WTC11 (cell line): ENCODE data around the gene BMPR2. TPM values are rescaled to one million over a fixed set of nuclear protein-coding genes. Genes with fewer than 3 reads are reported as not detected.
"Not testable (repeated sequence)": the region's sequence is repeated elsewhere in the genome, so short reads cannot be mapped to it uniquely, and the experiment has no call there.

ENCODE experiments used
- ATAC-seq: fragments of 200-7000 bp; cut with Tn5 transposase; 2 replicates; pipeline ENCODE4 v1.10.0; 2021; ENCODE audit warnings: mild to moderate bottlenecking, moderate library complexity
- CTCF ChIA-PET: fragments of 300-600 bp; sonication (Branson Sonifier 250); formaldehyde crosslinking; loops from one replicate; lab custom pipeline; 2021; ENCODE audit warnings: antibody characterized with exemption; lab: Charles Lee
- POLR2A ChIA-PET: fragments of 350-600 bp; sonication (Branson Sonifier 250); formaldehyde crosslinking; loops from one replicate; lab custom pipeline; 2021; ENCODE audit warnings: antibody characterized with exemption; lab: Charles Lee
- DNase-seq: peaks from one replicate; pipeline ENCODE4 v3.0.0; 2021; ENCODE audit warnings: low spot score
- H3K27ac Mint-ChIP-seq: 2 replicates; pipeline ENCODE4 v1.8.0; 2021; ENCODE audit warnings: mixed read lengths
- H3K27me3 Mint-ChIP-seq: 2 replicates; pipeline ENCODE4 v1.8.0; 2021; ENCODE audit warnings: low read depth, mild to moderate bottlenecking, moderate library complexity, mixed read lengths
- H3K36me3 Mint-ChIP-seq: 2 replicates; pipeline ENCODE4 v1.8.0; 2021; ENCODE audit warnings: mixed read lengths
- H3K4me1 Mint-ChIP-seq: 2 replicates; pipeline ENCODE4 v1.8.0; 2022; ENCODE audit warnings: mixed read lengths
- H3K4me3 Mint-ChIP-seq: 2 replicates; pipeline ENCODE4 v1.8.0; 2021; ENCODE audit warnings: mild to moderate bottlenecking, moderate library complexity, mixed read lengths
- H3K9me3 Mint-ChIP-seq: 2 replicates; pipeline ENCODE4 v1.8.0; 2021; ENCODE audit warnings: mixed read lengths
- ATF1 ChIP-seq: sonication (generic); formaldehyde crosslinking; IDR thresholded peaks from 2 replicates; pipeline ENCODE4 v1.8.1; 2023; ENCODE audit warnings: mild to moderate bottlenecking, moderate library complexity, missing genetic modification reagents
- CREB1 ChIP-seq: sonication (generic); formaldehyde crosslinking; IDR thresholded peaks from 2 replicates; pipeline ENCODE4 v1.8.0; 2023; ENCODE audit warnings: mild to moderate bottlenecking, missing genetic modification reagents
- E2F1 ChIP-seq: sonication (generic); formaldehyde crosslinking; IDR thresholded peaks from 2 replicates; pipeline ENCODE4 v1.8.0; 2022; ENCODE audit warnings: mild to moderate bottlenecking, missing genetic modification reagents
- ETV6 ChIP-seq: sonication (generic); formaldehyde crosslinking; IDR thresholded peaks from 2 replicates; pipeline ENCODE4 v1.8.1; 2022; ENCODE audit warnings: mild to moderate bottlenecking, missing genetic modification reagents
- MYBL2 ChIP-seq: sonication (generic); formaldehyde crosslinking; IDR thresholded peaks from 2 replicates; pipeline ENCODE4 v1.8.1; 2023; ENCODE audit warnings: mild to moderate bottlenecking, moderate library complexity, missing genetic modification reagents
- NR2C2 ChIP-seq: sonication (generic); formaldehyde crosslinking; IDR thresholded peaks from 2 replicates; pipeline ENCODE4 v1.8.0; 2022; ENCODE audit warnings: mild to moderate bottlenecking, missing genetic modification reagents
- NR3C1 ChIP-seq: sonication (generic); formaldehyde crosslinking; conservative IDR thresholded peaks from 2 replicates; pipeline ENCODE4 v1.8.1; 2023; ENCODE audit warnings: low read depth, mild to moderate bottlenecking, missing genetic modification reagents
- SP1 ChIP-seq: sonication (generic); formaldehyde crosslinking; conservative IDR thresholded peaks from 2 replicates; pipeline ENCODE4 v1.8.1; 2022; ENCODE audit warnings: missing genetic modification reagents
- TCF7 ChIP-seq: sonication (generic); formaldehyde crosslinking; IDR thresholded peaks from 2 replicates; pipeline ENCODE4 v1.8.0; 2022; ENCODE audit warnings: mild to moderate bottlenecking, low read depth, missing genetic modification reagents, moderate library complexity
- ZBTB21 ChIP-seq: sonication (generic); formaldehyde crosslinking; IDR thresholded peaks from 2 replicates; pipeline ENCODE4 v1.8.1; 2023; ENCODE audit warnings: mild to moderate bottlenecking, missing genetic modification reagents, borderline replicate concordance
- ZBTB43 ChIP-seq: sonication (generic); formaldehyde crosslinking; IDR thresholded peaks from 2 replicates; pipeline ENCODE4 v1.8.1; 2023; ENCODE audit warnings: mild to moderate bottlenecking, missing genetic modification reagents
- ZNF138 ChIP-seq: sonication (generic); formaldehyde crosslinking; conservative IDR thresholded peaks from 2 replicates; pipeline ENCODE4 v1.8.1; 2022; ENCODE audit warnings: mild to moderate bottlenecking, moderate library complexity, missing genetic modification reagents
- ZNF425 ChIP-seq: fragments of 250-450 bp; sonication (Bioruptor Pico); conservative IDR thresholded peaks from 2 replicates; pipeline ENCODE4 v1.9.0; 2021; ENCODE audit warnings: mild to moderate bottlenecking
- total RNA-seq: library from RNA; stranded (reverse); gene quantifications from 3 replicates; pipeline ENCODE4 v1.2.3, GENCODE V29; 2021
- TF ChIP-seq, protein P1 (sequence below): fragments of 250-450 bp; sonication (Bioruptor Pico); IDR thresholded peaks from 2 replicates; pipeline ENCODE4 v1.9.0; 2021; ENCODE audit warnings: mild to moderate bottlenecking, borderline replicate concordance
- TF ChIP-seq, protein P2 (sequence below): fragments of 200-600 bp; IDR thresholded peaks from 2 replicates; pipeline ENCODE4 v1.8.0; 2022; ENCODE audit warnings: antibody characterized with exemption
- TF ChIP-seq, protein P3 (sequence below): sonication (generic); formaldehyde crosslinking; IDR thresholded peaks from 2 replicates; pipeline ENCODE4 v1.8.1; 2023; ENCODE audit warnings: mild to moderate bottlenecking, moderate library complexity, missing genetic modification reagents

The BMPR2 gene
- total RNA-seq, 1 experiment from 2014 or later = 22.1 TPM

- TF ChIP-seq, protein P1, sequence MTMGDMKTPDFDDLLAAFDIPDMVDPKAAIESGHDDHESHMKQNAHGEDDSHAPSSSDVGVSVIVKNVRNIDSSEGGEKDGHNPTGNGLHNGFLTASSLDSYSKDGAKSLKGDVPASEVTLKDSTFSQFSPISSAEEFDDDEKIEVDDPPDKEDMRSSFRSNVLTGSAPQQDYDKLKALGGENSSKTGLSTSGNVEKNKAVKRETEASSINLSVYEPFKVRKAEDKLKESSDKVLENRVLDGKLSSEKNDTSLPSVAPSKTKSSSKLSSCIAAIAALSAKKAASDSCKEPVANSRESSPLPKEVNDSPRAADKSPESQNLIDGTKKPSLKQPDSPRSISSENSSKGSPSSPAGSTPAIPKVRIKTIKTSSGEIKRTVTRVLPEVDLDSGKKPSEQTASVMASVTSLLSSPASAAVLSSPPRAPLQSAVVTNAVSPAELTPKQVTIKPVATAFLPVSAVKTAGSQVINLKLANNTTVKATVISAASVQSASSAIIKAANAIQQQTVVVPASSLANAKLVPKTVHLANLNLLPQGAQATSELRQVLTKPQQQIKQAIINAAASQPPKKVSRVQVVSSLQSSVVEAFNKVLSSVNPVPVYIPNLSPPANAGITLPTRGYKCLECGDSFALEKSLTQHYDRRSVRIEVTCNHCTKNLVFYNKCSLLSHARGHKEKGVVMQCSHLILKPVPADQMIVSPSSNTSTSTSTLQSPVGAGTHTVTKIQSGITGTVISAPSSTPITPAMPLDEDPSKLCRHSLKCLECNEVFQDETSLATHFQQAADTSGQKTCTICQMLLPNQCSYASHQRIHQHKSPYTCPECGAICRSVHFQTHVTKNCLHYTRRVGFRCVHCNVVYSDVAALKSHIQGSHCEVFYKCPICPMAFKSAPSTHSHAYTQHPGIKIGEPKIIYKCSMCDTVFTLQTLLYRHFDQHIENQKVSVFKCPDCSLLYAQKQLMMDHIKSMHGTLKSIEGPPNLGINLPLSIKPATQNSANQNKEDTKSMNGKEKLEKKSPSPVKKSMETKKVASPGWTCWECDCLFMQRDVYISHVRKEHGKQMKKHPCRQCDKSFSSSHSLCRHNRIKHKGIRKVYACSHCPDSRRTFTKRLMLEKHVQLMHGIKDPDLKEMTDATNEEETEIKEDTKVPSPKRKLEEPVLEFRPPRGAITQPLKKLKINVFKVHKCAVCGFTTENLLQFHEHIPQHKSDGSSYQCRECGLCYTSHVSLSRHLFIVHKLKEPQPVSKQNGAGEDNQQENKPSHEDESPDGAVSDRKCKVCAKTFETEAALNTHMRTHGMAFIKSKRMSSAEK = no peak
- TF ChIP-seq SP1 (CRISPR knock-in tag) (no peak), ETV6 (no peak), MYBL2 (no peak), CREB1 (no peak), ZNF425 (CRISPR knock-in tag) (no peak)
Observed at GRCh38 chr2:202577250-202578183, 201.4 kb downstream of the BMPR2 start (continued).

GRCh38 chr2:202582846-202583245, 206.7 kb downstream of the BMPR2 start:
- not testable (repeated sequence) for H3K27ac Mint-ChIP-seq, H3K4me1 Mint-ChIP-seq, ATAC-seq, H3K9me3 Mint-ChIP-seq, DNase-seq, H3K4me3 Mint-ChIP-seq, H3K27me3 Mint-ChIP-seq, H3K36me3 Mint-ChIP-seq
- CTCF ChIA-PET = interaction anchor here (0.9 kb wide), 1 partner anchor 10 kb away, joined by 5 read pairs; no protein-coding TSS in a partner anchor
- POLR2A ChIA-PET = interaction anchor here (0.7 kb wide), 1 partner anchor 329 kb away, joined by 4 read pairs; the partner anchor contains the start of gene WDR12

DNA sequence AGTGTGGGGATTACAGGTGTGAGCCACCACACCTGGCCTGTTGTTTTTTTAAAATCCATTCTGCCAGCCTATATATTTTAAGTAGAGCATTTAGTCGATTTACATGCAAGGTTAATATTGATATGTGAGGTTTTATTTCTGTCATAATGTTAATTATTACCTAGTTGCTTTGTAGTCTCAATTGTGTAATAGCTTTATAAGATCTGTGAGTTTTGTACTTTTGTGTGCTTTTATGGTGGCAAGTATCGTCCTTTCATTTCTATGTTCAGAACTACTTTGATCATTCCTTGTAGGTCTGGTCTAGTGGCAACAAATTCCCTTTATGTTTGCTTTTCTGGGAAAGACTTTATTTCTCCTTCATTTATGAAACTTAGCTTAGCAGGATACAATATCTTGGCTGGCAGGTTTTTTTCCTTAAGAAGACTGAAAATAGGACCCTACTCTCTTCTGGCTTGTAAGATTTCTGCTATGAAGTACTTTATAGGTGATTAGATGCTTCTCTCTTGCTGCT, 207.6 kb downstream of the BMPR2 start:
- H3K27ac Mint-ChIP-seq = no peak overlapping the region
- no peaks in the 10 kb centered on the region for H3K36me3 Mint-ChIP-seq
- no peak for TF ChIP-seq TCF7 (CRISPR knock-in tag)
- no peak for TF ChIP-seq ZNF138
- no peak for TF ChIP-seq NR3C1 (CRISPR knock-in tag)
- TF ChIP-seq, protein P2, sequence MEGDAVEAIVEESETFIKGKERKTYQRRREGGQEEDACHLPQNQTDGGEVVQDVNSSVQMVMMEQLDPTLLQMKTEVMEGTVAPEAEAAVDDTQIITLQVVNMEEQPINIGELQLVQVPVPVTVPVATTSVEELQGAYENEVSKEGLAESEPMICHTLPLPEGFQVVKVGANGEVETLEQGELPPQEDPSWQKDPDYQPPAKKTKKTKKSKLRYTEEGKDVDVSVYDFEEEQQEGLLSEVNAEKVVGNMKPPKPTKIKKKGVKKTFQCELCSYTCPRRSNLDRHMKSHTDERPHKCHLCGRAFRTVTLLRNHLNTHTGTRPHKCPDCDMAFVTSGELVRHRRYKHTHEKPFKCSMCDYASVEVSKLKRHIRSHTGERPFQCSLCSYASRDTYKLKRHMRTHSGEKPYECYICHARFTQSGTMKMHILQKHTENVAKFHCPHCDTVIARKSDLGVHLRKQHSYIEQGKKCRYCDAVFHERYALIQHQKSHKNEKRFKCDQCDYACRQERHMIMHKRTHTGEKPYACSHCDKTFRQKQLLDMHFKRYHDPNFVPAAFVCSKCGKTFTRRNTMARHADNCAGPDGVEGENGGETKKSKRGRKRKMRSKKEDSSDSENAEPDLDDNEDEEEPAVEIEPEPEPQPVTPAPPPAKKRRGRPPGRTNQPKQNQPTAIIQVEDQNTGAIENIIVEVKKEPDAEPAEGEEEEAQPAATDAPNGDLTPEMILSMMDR = no peak
- TF ChIP-seq ZBTB21 (CRISPR knock-in tag) = no peak
- TF ChIP-seq ATF1 (CRISPR knock-in tag) = no peak
- no peak for TF ChIP-seq SP1 (CRISPR knock-in tag)
- no peak for TF ChIP-seq NR2C2 (CRISPR knock-in tag)
- no peak for TF ChIP-seq ZBTB43
- TF ChIP-seq, protein P3, sequence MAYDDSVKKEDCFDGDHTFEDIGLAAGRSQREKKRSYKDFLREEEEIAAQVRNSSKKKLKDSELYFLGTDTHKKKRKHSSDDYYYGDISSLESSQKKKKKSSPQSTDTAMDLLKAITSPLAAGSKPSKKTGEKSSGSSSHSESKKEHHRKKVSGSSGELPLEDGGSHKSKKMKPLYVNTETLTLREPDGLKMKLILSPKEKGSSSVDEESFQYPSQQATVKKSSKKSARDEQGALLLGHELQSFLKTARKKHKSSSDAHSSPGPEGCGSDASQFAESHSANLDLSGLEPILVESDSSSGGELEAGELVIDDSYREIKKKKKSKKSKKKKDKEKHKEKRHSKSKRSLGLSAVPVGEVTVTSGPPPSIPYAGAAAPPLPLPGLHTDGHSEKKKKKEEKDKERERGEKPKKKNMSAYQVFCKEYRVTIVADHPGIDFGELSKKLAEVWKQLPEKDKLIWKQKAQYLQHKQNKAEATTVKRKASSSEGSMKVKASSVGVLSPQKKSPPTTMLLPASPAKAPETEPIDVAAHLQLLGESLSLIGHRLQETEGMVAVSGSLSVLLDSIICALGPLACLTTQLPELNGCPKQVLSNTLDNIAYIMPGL (CRISPR knock-in tag) = no peak
- no peak for TF ChIP-seq E2F1 (CRISPR knock-in tag)
- H3K9me3 Mint-ChIP-seq = peaks cover 8% of the 10 kb centered on the region
- ATAC-seq (no peak), DNase-seq (no peak)
- H3K4me1 Mint-ChIP-seq = peaks cover 1% of the 10 kb centered on the region
- ChIA-PET CTCF (no interaction called here), POLR2A (no interaction called here)
- no peaks in the 10 kb centered on the region for H3K27me3 Mint-ChIP-seq
- no peak overlapping the region for H3K4me3 Mint-ChIP-seq
